NT2/D1 (cell line): ENCODE data around the gene OPTN.
A peak's percentile ranks its signal among the peaks of the same experiment; 100 is the strongest.

Experiments
- SUZ12 ChIP-seq: IDR thresholded peaks from 2 replicates; pipeline ENCODE4 v1.6.1; 2011; ENCODE audit not compliant: insufficient read length, insufficient read depth; ENCODE audit errors: extremely low read depth
- YY1 ChIP-seq: IDR thresholded peaks from 2 replicates; pipeline ENCODE4 v1.6.1; 2011; ENCODE audit not compliant: insufficient read length, insufficient read depth
- ZNF274 ChIP-seq: IDR thresholded peaks from 2 replicates; pipeline ENCODE4 v1.6.1; 2011; ENCODE audit warnings: mild to moderate bottlenecking, low read depth, low read length

DNA sequence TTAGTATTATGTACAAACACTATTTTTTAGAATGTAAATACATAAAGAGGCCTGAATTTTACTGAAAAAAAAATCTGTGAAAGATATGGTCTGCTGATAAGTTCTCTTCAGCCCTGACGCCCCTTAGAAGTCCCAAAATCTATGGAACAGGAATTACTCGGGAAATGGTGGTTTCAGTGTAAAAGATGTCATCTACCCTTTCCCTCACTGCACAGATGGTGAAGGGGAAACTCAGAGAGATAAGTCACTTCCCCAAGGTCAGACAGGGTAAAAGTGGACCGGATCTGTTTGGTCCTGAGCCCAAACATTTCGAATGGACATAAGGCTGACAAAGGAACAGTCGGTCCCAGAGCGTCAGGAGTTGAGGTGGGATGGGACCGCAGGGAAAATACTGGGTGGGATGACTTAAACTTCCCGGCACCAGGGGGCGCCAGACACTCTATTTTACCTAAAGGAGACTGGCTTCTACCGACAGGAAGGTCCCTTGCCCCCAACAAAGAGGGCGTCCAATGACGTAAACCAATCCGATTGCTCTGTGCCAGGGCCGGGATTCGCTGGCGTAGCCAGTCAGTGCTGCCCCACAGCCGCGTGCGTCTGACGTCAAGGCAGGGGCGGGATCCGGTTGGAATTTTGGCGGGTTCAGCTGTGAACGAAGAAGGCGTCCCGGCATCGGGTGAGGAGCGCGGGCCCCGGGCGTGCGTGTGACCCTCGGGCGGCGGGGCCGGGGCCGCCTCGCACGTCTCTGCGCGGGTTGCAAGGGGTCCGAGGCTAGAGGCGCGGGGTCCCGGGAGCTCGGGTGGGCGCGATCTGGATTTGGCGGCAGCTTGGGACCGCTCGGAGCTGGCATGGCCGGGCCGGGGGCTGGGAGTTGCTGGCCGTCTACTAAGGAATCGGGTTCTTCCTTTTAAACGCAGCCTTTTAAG lies 61.2 kb downstream of the OPTN start, which contains the start of gene MCM10:
- peak; percentile 79 for TF ChIP-seq YY1
- TF ChIP-seq SUZ12 = no peak
- no peak for TF ChIP-seq ZNF274
